ENCODE results near the gene ZNF541.
"Not testable (repeated sequence)": the region's sequence is repeated elsewhere in the genome, so short reads cannot be mapped to it uniquely, and the experiment has no call there.

Gene ZNF541

DNA sequence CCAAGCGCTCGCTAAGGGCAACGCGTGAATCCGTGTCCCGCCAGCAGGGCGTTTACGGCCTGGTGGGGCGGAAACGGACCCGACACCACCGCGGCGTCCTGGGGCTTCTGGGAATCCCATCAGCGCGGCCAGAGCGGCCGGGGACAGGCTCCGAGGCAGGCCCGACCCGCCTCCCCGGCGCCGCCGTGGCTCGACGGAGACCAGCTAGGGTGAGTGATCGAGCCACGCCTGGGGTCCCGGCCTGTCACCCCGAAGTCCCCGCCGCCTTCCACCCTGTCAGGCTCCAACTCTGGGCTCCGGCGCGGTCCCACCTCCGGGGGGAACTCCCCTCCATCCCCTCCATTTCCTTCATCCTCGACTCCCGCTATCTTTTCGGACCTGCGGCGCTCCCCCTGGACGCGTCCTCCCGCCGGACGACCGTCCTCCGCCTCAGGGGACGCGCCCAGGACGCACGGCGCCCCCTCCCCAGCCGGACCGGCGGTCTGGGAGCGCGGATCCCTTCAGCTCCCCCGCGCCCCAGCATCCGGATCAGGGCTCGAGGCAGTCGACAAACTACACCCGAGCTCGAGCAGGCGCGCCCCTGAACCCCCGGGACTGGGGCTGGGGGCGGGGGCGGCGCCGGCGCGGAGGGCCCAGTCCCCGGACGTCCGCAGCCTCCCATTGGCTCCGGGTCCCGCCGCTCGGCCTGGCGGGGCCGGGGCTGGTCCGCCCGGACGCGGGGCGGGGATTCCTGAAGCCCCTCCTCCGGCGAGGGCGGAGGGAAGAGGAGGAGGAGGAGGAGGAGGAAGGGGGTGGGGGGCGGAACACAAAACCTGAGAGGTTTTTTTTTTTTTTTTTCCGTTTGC, 35.3 kb upstream of the ZNF541 start:
- peak overlapping the region; percentile 88 for H3K4me3 ChIP-seq (ENCODE audit: low read depth, low read length)
- H3K4me1 ChIP-seq: no peaks in the 10 kb centered on the region; the same call in 1 of the 2 replicates
- no peaks in the 10 kb centered on the region for H3K36me3 ChIP-seq
- H3K9me3 ChIP-seq: no peaks in the 10 kb centered on the region
- H3K27me3 ChIP-seq: no peaks in the 10 kb centered on the region
- TF ChIP-seq, protein P1, sequence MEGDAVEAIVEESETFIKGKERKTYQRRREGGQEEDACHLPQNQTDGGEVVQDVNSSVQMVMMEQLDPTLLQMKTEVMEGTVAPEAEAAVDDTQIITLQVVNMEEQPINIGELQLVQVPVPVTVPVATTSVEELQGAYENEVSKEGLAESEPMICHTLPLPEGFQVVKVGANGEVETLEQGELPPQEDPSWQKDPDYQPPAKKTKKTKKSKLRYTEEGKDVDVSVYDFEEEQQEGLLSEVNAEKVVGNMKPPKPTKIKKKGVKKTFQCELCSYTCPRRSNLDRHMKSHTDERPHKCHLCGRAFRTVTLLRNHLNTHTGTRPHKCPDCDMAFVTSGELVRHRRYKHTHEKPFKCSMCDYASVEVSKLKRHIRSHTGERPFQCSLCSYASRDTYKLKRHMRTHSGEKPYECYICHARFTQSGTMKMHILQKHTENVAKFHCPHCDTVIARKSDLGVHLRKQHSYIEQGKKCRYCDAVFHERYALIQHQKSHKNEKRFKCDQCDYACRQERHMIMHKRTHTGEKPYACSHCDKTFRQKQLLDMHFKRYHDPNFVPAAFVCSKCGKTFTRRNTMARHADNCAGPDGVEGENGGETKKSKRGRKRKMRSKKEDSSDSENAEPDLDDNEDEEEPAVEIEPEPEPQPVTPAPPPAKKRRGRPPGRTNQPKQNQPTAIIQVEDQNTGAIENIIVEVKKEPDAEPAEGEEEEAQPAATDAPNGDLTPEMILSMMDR (IDR thresholded peaks at IDR 0.05; ENCODE audit: low read depth, low read length): no peak; the same call in 1 of the 2 replicates
- DNase-seq: peak; percentile 96

DNA sequence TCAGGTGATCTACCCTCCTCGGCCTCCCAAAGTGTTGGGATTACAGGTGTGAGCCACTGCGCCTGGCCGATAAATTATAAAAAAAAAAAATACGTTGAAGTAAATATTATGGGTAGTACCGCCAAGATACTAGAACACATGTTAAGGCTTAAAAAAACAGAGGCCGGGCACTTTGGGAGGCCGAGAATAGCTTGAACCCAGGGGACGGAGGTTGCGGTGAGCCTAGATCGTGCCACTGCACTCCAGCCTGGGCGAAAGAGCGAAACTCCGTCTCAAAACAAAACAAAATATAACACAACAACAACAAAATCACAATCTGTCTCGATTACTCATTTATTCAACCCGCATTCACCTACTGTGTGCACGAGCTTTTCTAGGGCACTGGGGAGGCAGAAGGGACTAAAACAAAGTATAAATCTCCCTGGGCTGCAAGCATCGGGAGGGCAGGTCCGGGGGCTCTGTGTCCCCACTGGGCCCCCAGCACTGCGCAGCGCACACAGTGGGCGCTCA, 34.7 kb upstream of the ZNF541 start:
- Histone ChIP-seq H3K4me1 (no peaks in the 10 kb centered on the region; the same call in 1 of the 2 replicates), H3K9me3 (no peaks in the 10 kb centered on the region), H3K36me3 (no peaks in the 10 kb centered on the region), H3K27me3 (no peaks in the 10 kb centered on the region), H3K4me3 (ENCODE audit: low read depth, low read length) (peak overlapping the region; percentile 88)
- TF ChIP-seq, protein P1 (IDR thresholded peaks at IDR 0.05; ENCODE audit: low read depth, low read length): no peak
- no peak for DNase-seq

DNA sequence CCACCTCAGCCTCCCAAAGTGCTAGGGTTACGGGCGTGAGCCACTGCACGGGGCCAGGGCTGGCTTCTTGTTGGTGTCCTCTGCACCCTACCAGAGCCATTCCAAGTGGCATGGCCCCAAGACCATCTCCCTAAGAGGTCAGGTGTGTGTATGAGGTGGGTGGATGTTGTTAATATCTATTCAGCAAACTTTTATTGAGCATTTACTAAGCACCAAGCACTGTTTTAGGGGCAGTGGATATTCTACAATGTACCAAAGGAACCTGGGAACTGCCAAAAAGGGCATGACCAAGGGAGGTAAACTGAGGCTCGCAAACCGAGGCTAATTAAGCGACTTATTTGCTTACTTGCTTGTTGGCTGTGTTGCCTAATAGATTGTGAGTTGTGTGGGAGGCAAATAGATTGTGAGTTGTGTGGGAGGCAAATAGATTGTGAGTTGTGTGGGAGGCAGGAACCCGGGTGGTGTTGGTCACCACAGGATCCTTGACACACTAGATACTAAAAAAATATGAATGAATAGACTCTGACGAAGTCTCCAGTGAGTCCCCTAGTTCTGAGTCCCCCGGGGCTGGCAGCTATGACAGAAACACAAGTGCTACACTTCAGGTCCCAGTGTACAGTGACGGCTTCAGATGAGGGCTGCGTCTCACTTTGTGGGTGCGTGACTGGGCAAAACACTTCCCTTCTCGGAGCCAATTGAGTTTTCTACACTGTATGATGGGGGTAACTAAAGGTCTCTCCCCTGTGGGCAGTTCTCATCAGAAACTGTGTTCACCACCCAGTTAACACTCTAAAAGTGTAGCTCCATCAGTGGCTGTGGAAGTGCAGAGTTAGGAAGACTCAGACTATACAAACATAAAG, 31.0 kb upstream of the ZNF541 start:
- TF ChIP-seq, protein P1 (IDR thresholded peaks at IDR 0.05; ENCODE audit: low read depth, low read length): no peak
- H3K4me3 ChIP-seq (ENCODE audit: low read depth, low read length): no peak overlapping the region
- DNase-seq: no peak

DNA sequence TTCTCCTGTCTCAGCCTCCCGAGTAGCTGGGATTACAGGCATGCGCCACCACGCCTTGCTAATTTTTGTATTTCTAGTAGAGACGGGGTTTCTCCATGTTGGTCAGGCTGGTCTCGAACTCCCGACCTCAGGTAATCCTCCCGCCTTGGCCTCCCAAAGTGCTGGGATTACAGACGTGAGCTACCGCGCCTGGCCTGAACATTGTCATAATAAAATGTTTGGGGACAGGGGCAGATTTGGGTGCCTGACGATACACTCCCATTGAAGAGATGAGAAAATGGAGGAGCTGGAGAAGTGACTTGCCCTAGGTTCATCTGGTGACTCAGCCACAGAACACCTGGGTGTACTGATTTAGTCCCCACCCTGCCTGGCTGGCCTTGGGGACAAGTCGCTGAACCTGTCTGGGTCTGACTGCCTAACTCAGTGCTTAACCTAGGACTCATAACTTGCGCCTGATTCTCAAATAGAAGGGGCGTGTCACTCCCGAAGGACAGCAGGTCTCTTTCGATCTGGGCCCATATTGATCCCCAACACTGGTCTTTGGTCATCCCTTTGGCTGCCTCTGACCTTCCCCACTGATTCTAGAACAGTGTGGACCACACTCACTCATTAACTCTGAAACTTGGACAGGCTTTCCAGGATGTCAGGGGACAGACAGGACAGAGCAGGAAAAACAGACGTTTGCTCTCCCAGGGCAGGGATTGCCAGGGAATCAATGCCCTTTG, 28.4 kb upstream of the ZNF541 start:
- no peak for DNase-seq
- Histone ChIP-seq H3K9me3 (no peaks in the 10 kb centered on the region), H3K4me3 (ENCODE audit: low read depth, low read length) (no peak overlapping the region), H3K36me3 (no peaks in the 10 kb centered on the region), H3K27me3 (no peaks in the 10 kb centered on the region), H3K4me1 (no peaks in the 10 kb centered on the region)
- TF ChIP-seq, protein P1 (IDR thresholded peaks at IDR 0.05; ENCODE audit: low read depth, low read length): no peak

More for the DNA sequence above, 31.0 kb upstream of the ZNF541 start:
- Histone ChIP-seq H3K4me1 (no peaks in the 10 kb centered on the region), H3K27me3 (no peaks in the 10 kb centered on the region), H3K9me3 (no peaks in the 10 kb centered on the region), H3K36me3 (no peaks in the 10 kb centered on the region)

DNA sequence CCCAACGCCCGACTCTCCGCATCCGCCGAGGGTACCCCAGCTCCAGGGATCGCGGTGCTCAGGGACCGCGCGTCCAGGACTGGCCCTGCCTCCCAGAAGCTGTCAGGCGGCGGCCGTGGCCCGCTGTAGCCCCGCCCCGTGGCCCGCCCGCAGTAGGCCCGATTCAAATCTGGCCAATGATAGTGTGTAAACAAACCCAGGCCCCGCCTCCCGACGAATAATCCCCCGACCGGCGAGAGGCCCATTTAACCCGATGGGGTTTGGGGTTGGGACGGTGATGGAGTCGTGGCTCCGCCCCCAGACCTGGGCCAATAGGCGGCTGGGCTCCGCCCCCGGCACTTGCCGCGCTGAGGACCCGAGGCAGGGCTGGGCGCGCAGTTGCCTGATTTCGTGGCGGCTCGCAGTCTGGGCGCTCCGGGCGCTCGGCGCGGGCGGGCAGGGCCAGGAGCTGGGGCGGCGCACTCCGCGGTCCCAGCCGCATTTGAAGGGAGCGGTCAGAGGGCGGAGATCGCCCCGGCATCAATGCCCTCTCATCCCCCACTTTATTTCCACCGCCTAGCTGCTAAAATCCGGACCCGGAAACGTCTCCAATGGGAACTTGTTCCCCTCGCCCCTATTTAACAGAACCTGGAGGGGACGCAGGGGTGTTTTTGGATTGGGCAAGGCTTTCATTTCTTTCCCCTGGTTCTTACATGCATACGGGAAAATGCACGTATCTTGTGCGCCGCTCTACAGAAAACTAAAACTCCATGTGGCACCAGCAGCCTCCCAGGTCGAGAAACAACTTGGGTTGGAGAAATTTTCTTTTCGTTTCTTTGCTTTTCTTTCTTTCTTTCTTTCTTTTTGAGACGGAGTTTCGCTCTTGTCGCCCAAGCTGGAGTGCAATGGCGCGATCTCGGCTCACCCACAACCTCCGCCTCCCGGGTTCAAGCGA, 27.6 kb upstream of the ZNF541 start:
- TF ChIP-seq, protein P1 (IDR thresholded peaks at IDR 0.05; ENCODE audit: low read depth, low read length): no peak

DNA sequence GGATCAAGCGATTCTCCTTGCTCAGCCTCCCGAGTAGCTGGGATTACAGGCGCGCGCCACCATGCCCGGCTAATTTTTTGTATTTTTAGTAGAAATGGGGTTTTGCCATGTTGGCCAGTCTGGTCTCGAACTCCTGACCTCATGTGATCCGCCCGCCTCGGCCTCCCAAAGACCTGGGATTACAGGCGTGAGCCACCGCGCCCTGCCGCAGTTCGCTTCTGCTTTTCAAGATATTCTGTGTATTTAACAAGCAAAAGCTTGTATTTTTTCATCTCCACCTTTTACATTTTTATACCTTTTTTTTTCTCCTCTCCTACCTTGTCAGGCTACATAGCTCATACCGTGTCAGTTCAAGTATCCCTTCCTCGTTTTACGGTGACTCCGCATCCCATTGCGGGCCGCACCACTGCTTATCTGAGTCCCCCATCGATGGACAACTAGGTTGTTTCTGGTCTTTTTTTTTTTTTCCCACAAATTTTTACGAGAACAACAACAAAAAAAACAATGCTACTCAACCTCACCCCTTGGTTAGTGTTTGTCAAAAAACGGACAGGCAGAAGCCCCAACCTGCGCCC, 26.8 kb upstream of the ZNF541 start:
- DNase-seq, H3K4me1 ChIP-seq, H3K9me3 ChIP-seq, H3K36me3 ChIP-seq, H3K27me3 ChIP-seq: not testable (repeated sequence)
- peak overlapping the region; percentile 63 for H3K4me3 ChIP-seq (ENCODE audit: low read depth, low read length)

More for the DNA sequence above, 27.6 kb upstream of the ZNF541 start:
- H3K27me3 ChIP-seq: no peaks in the 10 kb centered on the region
- H3K4me1 ChIP-seq: no peaks in the 10 kb centered on the region
- no peaks in the 10 kb centered on the region for H3K36me3 ChIP-seq
- H3K4me3 ChIP-seq (ENCODE audit: low read depth, low read length): peak overlapping the region; percentile 65
- DNase-seq: peak; percentile 100
- no peaks in the 10 kb centered on the region for H3K9me3 ChIP-seq

Measured in BE2C (cell line).